HEK293T (cell line): ENCODE results near the gene LONP2.

ENCODE experiments used
- BHLHE40 ChIP-seq: fragments of 450-650 bp; IDR thresholded peaks from 2 replicates; pipeline ENCODE4 v1.6.1; 2016; ENCODE audit warnings: mild to moderate bottlenecking, moderate library complexity, borderline replicate concordance
- ELF4 ChIP-seq: fragments of 450-650 bp; IDR thresholded peaks from 2 replicates; pipeline ENCODE4 v1.6.1; 2017; ENCODE audit warnings: antibody characterized with exemption
- FOXA1 ChIP-seq: fragments of 450-650 bp; IDR thresholded peaks from 2 replicates; pipeline ENCODE4 v1.6.1; 2016; ENCODE audit warnings: mild to moderate bottlenecking
- FOXM1 ChIP-seq: fragments of 450-650 bp; IDR thresholded peaks from 2 replicates; pipeline ENCODE4 v1.6.1; 2017; ENCODE audit warnings: mild to moderate bottlenecking, borderline replicate concordance
- SUZ12 ChIP-seq: fragments of 450-650 bp; IDR thresholded peaks from 2 replicates; pipeline ENCODE4 v1.6.1; 2016; ENCODE audit warnings: mild to moderate bottlenecking

GRCh38 chr16:48300391-48300856, 56.3 kb downstream of the LONP2 start:
- TF ChIP-seq BHLHE40 (no peak), FOXM1 (no peak), ELF4 (no peak), SUZ12 (no peak), FOXA1 (no peak)
